ENCODE data around the gene JCAD. TPM values are rescaled to one million over a fixed set of nuclear protein-coding genes. Genes with fewer than 3 reads are reported as not detected.

JCAD gene
- total and polyA plus RNA-seq, 7 experiments from 2014 or later = 0.44 to 0.56 TPM; not detected in 5

GRCh38 chr10:30088178-30088577 is 28.8 kb upstream of the JCAD start:
- CTCF ChIA-PET = interaction anchor here (1.3 kb wide), 1 partner anchor 85 kb away, joined by 3 read pairs; no protein-coding TSS in a partner anchor
- no peaks in the 10 kb centered on the region for H3K9me3 ChIP-seq (ENCODE audit: control insufficient read depth in 2 of 3, low read length in 3 of 3)

GRCh38 chr10:30083934-30084333 is 24.5 kb upstream of the JCAD start:
- Histone ChIP-seq H3K27me3 (ENCODE audit: control insufficient read depth in 2 of 2, insufficient read depth in 2 of 2, low read length in 2 of 2) (no peaks in the 10 kb centered on the region), H3K9me3 (ENCODE audit: control insufficient read depth in 2 of 3, low read length in 3 of 3) (no peaks in the 10 kb centered on the region), H3K4me3 (ENCODE audit: low read length) (no peak overlapping the region), H3K36me3 (ENCODE audit: control insufficient read depth in 2 of 3, insufficient read depth in 3 of 3, low read length in 3 of 3) (no peaks in the 10 kb centered on the region), H3K4me1 (ENCODE audit: control insufficient read depth in 2 of 2, insufficient read depth in 2 of 2, low read length in 2 of 2) (no peaks in the 10 kb centered on the region), H3K27ac (ENCODE audit: low read depth, low read length) (no peak overlapping the region)
- H3K9me3 Mint-ChIP-seq = peaks cover 0 to 6% (median 0%) of the 10 kb centered on the region in 11 donors
- peaks cover 0 to 4% (median 0%) of the 10 kb centered on the region in 7 donors for H3K4me1 Mint-ChIP-seq
- peak overlapping the region in 1 of 9 donors; percentile 1 for H3K27ac Mint-ChIP-seq
- peaks cover 17 to 52% (median 33%) of the 10 kb centered on the region in 5 donors for H3K27me3 Mint-ChIP-seq
- ChIA-PET CTCF (interaction anchor here (0.6 kb wide), 1 partner anchor 138 kb away, joined by 5 read pairs; no protein-coding TSS in a partner anchor), POLR2A (no interaction called here)
- DNase-seq = no peak
- intact Hi-C loops (cut with micrococcal nuclease) = no loop called here
- no peak overlapping the region for H3K4me3 Mint-ChIP-seq
- no peak for ATAC-seq
- H3K36me3 Mint-ChIP-seq = peaks cover 0 to 3% (median 0%) of the 10 kb centered on the region in 5 donors

More at GRCh38 chr10:30088178-30088577, 28.8 kb upstream of the JCAD start:
- peaks cover 0 to 2% (median 0%) of the 10 kb centered on the region in 11 donors for H3K9me3 Mint-ChIP-seq
- peaks cover 0 to 2% (median 0%) of the 10 kb centered on the region in 7 donors for H3K4me1 Mint-ChIP-seq
- intact Hi-C loops (cut with micrococcal nuclease) = no loop called here
- H3K4me3 ChIP-seq (ENCODE audit: low read length) = no peak overlapping the region
- peaks cover 12 to 56% (median 22%) of the 10 kb centered on the region in 5 donors for H3K27me3 Mint-ChIP-seq
- H3K27ac ChIP-seq (ENCODE audit: low read depth, low read length) = no peak overlapping the region
- no peak overlapping the region for H3K27ac Mint-ChIP-seq
- no peaks in the 10 kb centered on the region for H3K27me3 ChIP-seq (ENCODE audit: control insufficient read depth in 2 of 2, insufficient read depth in 2 of 2, low read length in 2 of 2)
- ATAC-seq = no peak
- no peaks in the 10 kb centered on the region for H3K36me3 ChIP-seq (ENCODE audit: control insufficient read depth in 2 of 3, insufficient read depth in 3 of 3, low read length in 3 of 3)
- no peak for DNase-seq
- no peak overlapping the region for H3K4me3 Mint-ChIP-seq
- POLR2A ChIA-PET = no interaction called here
- no peaks in the 10 kb centered on the region for H3K36me3 Mint-ChIP-seq
- no peaks in the 10 kb centered on the region for H3K4me1 ChIP-seq (ENCODE audit: control insufficient read depth in 2 of 2, insufficient read depth in 2 of 2, low read length in 2 of 2)

GRCh38 chr10:30081182-30081581 is 21.8 kb upstream of the JCAD start:
- no peak for DNase-seq
- no peaks in the 10 kb centered on the region for H3K27me3 ChIP-seq (ENCODE audit: control insufficient read depth in 2 of 2, insufficient read depth in 2 of 2, low read length in 2 of 2)
- H3K27me3 Mint-ChIP-seq = peaks cover 37 to 54% (median 46%) of the 10 kb centered on the region in 5 donors
- no peak for ATAC-seq
- H3K4me3 ChIP-seq (ENCODE audit: low read length) = no peak overlapping the region
- no peaks in the 10 kb centered on the region for H3K9me3 ChIP-seq (ENCODE audit: control insufficient read depth in 2 of 3, low read length in 3 of 3)
- intact Hi-C loops (cut with micrococcal nuclease) = no loop called here
- peaks cover 0 to 3% (median 0%) of the 10 kb centered on the region in 5 donors for H3K36me3 Mint-ChIP-seq
- no peaks in the 10 kb centered on the region for H3K36me3 ChIP-seq (ENCODE audit: control insufficient read depth in 2 of 3, insufficient read depth in 3 of 3, low read length in 3 of 3)
- POLR2A ChIA-PET = interaction anchor here (0.5 kb wide), 1 partner anchor 125 kb away, joined by 6 read pairs; no protein-coding TSS in a partner anchor
- H3K27ac Mint-ChIP-seq = no peak overlapping the region
- H3K4me1 Mint-ChIP-seq = peaks cover 0 to 4% (median 0%) of the 10 kb centered on the region in 7 donors
- no peak overlapping the region for H3K27ac ChIP-seq (ENCODE audit: low read depth, low read length)
- no peak overlapping the region for H3K4me3 Mint-ChIP-seq
- peaks cover 0 to 6% (median 0%) of the 10 kb centered on the region in 11 donors for H3K9me3 Mint-ChIP-seq
- H3K4me1 ChIP-seq (ENCODE audit: control insufficient read depth in 2 of 2, insufficient read depth in 2 of 2, low read length in 2 of 2) = no peaks in the 10 kb centered on the region
- CTCF ChIA-PET = no interaction called here

DNA sequence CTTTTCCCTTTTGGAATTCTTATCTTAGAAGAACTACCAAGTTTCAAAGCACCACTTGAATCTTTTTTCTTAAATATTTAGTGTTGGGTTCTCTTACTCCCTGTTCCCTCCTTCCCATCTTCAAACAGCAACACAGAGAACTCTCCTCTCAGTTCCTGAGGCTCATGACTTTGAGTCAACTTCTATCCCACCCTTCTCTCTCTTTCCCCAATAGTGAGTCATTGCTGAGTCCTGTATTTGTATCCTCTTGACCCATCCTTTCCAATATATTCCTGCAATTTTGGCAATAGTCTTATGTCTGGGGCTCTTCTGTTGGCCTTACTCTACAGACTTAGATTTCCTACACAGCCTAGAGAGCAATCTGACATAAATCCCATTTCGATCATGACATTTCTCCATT is 20.8 kb upstream of the JCAD start:
- Mint-ChIP-seq H3K27me3 (peaks cover 32 to 50% (median 42%) of the 10 kb centered on the region in 5 donors), H3K4me1 (peaks cover 0 to 4% (median 0%) of the 10 kb centered on the region in 7 donors), H3K27ac (no peak overlapping the region), H3K4me3 (no peak overlapping the region), H3K9me3 (peaks cover 0 to 6% (median 0%) of the 10 kb centered on the region in 11 donors), H3K36me3 (peaks cover 0 to 3% (median 0%) of the 10 kb centered on the region in 5 donors)
- Histone ChIP-seq H3K27me3 (ENCODE audit: control insufficient read depth in 2 of 2, insufficient read depth in 2 of 2, low read length in 2 of 2) (no peaks in the 10 kb centered on the region), H3K4me1 (ENCODE audit: control insufficient read depth in 2 of 2, insufficient read depth in 2 of 2, low read length in 2 of 2) (no peaks in the 10 kb centered on the region), H3K36me3 (ENCODE audit: control insufficient read depth in 2 of 3, insufficient read depth in 3 of 3, low read length in 3 of 3) (no peaks in the 10 kb centered on the region), H3K9me3 (ENCODE audit: control insufficient read depth in 2 of 3, low read length in 3 of 3) (no peaks in the 10 kb centered on the region), H3K4me3 (ENCODE audit: low read length) (no peak overlapping the region), H3K27ac (ENCODE audit: low read depth, low read length) (no peak overlapping the region)
- DNase-seq (no peak), ATAC-seq (no peak)
- CTCF ChIA-PET = no interaction called here
- POLR2A ChIA-PET = no interaction called here
- intact Hi-C loops (cut with micrococcal nuclease) = no loop called here

- CTCF ChIA-PET = no interaction called here
- H3K27ac Mint-ChIP-seq = no peak overlapping the region
- H3K36me3 Mint-ChIP-seq = peaks cover 0 to 3% (median 0%) of the 10 kb centered on the region in 5 donors
These were observed 20.0 kb upstream of the JCAD start for GRCh38 chr10:30079408-30079807.

GRCh38 chr10:30075481-30075880 is 16.1 kb upstream of the JCAD start:
- no peak overlapping the region for H3K27ac Mint-ChIP-seq
- no peaks in the 10 kb centered on the region for H3K27me3 ChIP-seq (ENCODE audit: control insufficient read depth in 2 of 2, insufficient read depth in 2 of 2, low read length in 2 of 2)
- intact Hi-C loops (cut with micrococcal nuclease) = no loop called here

More at GRCh38 chr10:30079408-30079807, 20.0 kb upstream of the JCAD start:
- H3K27me3 Mint-ChIP-seq = peaks cover 28 to 47% (median 38%) of the 10 kb centered on the region in 5 donors
- DNase-seq (no peak), ATAC-seq (no peak)
- H3K27ac ChIP-seq (ENCODE audit: low read depth, low read length) = no peak overlapping the region
- no peaks in the 10 kb centered on the region for H3K9me3 ChIP-seq (ENCODE audit: control insufficient read depth in 2 of 3, low read length in 3 of 3)
- H3K4me1 Mint-ChIP-seq = peaks cover 0 to 4% (median 0%) of the 10 kb centered on the region in 7 donors
- H3K9me3 Mint-ChIP-seq = peaks cover 0 to 6% (median 0%) of the 10 kb centered on the region in 11 donors
- no peaks in the 10 kb centered on the region for H3K4me1 ChIP-seq (ENCODE audit: control insufficient read depth in 2 of 2, insufficient read depth in 2 of 2, low read length in 2 of 2)
- H3K4me3 Mint-ChIP-seq = no peak overlapping the region
- H3K4me3 ChIP-seq (ENCODE audit: low read length) = no peak overlapping the region
- H3K36me3 ChIP-seq (ENCODE audit: control insufficient read depth in 2 of 3, insufficient read depth in 3 of 3, low read length in 3 of 3) = no peaks in the 10 kb centered on the region
- H3K27me3 ChIP-seq (ENCODE audit: control insufficient read depth in 2 of 2, insufficient read depth in 2 of 2, low read length in 2 of 2) = no peaks in the 10 kb centered on the region
- POLR2A ChIA-PET = no interaction called here
- intact Hi-C loops (cut with micrococcal nuclease) = no loop called here

GRCh38 chr10:30074933-30075332 is 15.5 kb upstream of the JCAD start:
- H3K4me3 ChIP-seq (ENCODE audit: low read length) = no peak overlapping the region
- CTCF ChIA-PET = no interaction called here
- POLR2A ChIA-PET = no interaction called here
- no peaks in the 10 kb centered on the region for H3K9me3 ChIP-seq (ENCODE audit: control insufficient read depth in 2 of 3, low read length in 3 of 3)
- no peaks in the 10 kb centered on the region for H3K36me3 ChIP-seq (ENCODE audit: control insufficient read depth in 2 of 3, insufficient read depth in 3 of 3, low read length in 3 of 3)
- Mint-ChIP-seq H3K9me3 (peaks cover 0 to 3% (median 0%) of the 10 kb centered on the region in 11 donors), H3K27me3 (peaks cover 17 to 44% (median 39%) of the 10 kb centered on the region in 5 donors), H3K4me1 (no peaks in the 10 kb centered on the region), H3K27ac (no peak overlapping the region), H3K4me3 (no peak overlapping the region), H3K36me3 (no peaks in the 10 kb centered on the region)
- H3K27me3 ChIP-seq (ENCODE audit: control insufficient read depth in 2 of 2, insufficient read depth in 2 of 2, low read length in 2 of 2) = no peaks in the 10 kb centered on the region
- ATAC-seq (no peak), DNase-seq (no peak)
- intact Hi-C loops (cut with micrococcal nuclease) = no loop called here
- no peak overlapping the region for H3K27ac ChIP-seq (ENCODE audit: low read depth, low read length)
- no peaks in the 10 kb centered on the region for H3K4me1 ChIP-seq (ENCODE audit: control insufficient read depth in 2 of 2, insufficient read depth in 2 of 2, low read length in 2 of 2)

More at GRCh38 chr10:30075481-30075880, 16.1 kb upstream of the JCAD start:
- Histone ChIP-seq H3K36me3 (ENCODE audit: control insufficient read depth in 2 of 3, insufficient read depth in 3 of 3, low read length in 3 of 3) (no peaks in the 10 kb centered on the region), H3K4me3 (ENCODE audit: low read length) (no peak overlapping the region), H3K9me3 (ENCODE audit: control insufficient read depth in 2 of 3, low read length in 3 of 3) (no peaks in the 10 kb centered on the region), H3K27ac (ENCODE audit: low read depth, low read length) (no peak overlapping the region), H3K4me1 (ENCODE audit: control insufficient read depth in 2 of 2, insufficient read depth in 2 of 2, low read length in 2 of 2) (no peaks in the 10 kb centered on the region)
- CTCF ChIA-PET = no interaction called here
- H3K9me3 Mint-ChIP-seq = peaks cover 0 to 6% (median 0%) of the 10 kb centered on the region in 11 donors
- no peak for DNase-seq
- POLR2A ChIA-PET = interaction anchor here (0.5 kb wide), 1 partner anchor 11 kb away, joined by 3 read pairs; no protein-coding TSS in a partner anchor
- ATAC-seq = no peak
- H3K4me1 Mint-ChIP-seq = peaks cover 0 to 1% (median 0%) of the 10 kb centered on the region in 7 donors
- H3K36me3 Mint-ChIP-seq = no peaks in the 10 kb centered on the region
- H3K27me3 Mint-ChIP-seq = peaks cover 20 to 45% (median 39%) of the 10 kb centered on the region in 5 donors
- H3K4me3 Mint-ChIP-seq = no peak overlapping the region
